Renal pelvis (tissue), 4 donors: ENCODE measurements around the gene IRX4. TPM values are rescaled to one million over a fixed set of nuclear protein-coding genes. Genes with fewer than 3 reads are reported as not detected.
"Not testable (repeated sequence)": the region's sequence is repeated elsewhere in the genome, so short reads cannot be mapped to it uniquely, and the experiment has no call there.

ENCODE experiments used
- DNase-seq: peaks from one replicate; pipeline ENCODE4 v3.0.0-alpha.2; 2013
- polyA plus RNA-seq, 3 donors: library from polyadenylated mRNA; unstranded; fragments of 120-200 nt; gene quantifications; one replicate each; pipeline ENCODE4 v1.2.1, GENCODE V29; 2013; ENCODE audit not compliant: insufficient read length in 3 of 3

The IRX4 gene
- polyA plus RNA-seq, 3 donors = 0.48 to 0.65 (median 0.51) TPM

DNA sequence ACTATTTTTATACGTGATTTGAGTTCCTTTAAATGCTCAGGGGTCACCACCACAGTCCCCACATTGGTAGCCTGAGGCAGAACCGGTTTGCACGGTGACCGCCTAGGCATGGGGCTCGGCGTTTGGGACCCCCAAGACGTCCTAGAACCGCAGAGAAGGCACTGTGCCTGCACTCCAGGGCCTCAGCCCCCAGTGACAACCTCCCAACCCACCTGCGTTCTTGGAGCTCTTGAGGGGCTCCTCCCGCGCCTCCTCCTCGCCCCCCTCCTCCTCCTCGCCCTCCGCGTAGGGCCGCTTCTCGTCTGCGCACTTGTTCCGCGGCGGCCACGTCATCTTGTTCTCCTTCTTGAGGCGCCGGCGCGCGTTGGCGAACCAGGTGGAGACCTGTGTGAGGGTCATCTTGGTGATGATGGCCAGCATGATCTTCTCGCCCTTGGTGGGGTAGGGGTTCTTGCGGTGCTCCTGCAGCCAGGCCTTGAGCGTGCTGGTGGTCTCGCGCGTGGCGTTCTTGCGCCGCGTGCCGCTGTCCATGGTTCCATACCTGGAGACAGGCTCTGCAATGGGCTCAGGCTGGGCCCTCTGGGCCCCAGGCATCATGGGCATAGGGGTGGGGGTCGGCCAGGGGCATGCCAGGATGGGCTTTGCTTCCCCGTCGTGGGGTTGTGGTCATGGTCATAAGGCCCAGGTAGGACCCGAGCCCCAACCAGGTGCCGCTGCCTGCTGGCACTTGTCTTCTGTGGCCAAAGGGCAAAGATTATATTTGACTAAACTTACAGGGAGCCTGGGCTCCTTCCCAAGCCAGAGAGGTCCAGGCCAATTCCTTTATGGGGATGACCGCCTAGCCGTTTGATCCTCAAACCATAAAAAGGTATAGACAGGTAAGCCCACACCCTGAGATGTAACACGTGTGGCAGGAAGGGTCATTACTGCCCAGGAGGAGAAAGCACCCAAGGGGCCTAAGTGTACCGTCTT lies 3.1 kb downstream of the IRX4 start:
- DNase-seq = no peak

DNA sequence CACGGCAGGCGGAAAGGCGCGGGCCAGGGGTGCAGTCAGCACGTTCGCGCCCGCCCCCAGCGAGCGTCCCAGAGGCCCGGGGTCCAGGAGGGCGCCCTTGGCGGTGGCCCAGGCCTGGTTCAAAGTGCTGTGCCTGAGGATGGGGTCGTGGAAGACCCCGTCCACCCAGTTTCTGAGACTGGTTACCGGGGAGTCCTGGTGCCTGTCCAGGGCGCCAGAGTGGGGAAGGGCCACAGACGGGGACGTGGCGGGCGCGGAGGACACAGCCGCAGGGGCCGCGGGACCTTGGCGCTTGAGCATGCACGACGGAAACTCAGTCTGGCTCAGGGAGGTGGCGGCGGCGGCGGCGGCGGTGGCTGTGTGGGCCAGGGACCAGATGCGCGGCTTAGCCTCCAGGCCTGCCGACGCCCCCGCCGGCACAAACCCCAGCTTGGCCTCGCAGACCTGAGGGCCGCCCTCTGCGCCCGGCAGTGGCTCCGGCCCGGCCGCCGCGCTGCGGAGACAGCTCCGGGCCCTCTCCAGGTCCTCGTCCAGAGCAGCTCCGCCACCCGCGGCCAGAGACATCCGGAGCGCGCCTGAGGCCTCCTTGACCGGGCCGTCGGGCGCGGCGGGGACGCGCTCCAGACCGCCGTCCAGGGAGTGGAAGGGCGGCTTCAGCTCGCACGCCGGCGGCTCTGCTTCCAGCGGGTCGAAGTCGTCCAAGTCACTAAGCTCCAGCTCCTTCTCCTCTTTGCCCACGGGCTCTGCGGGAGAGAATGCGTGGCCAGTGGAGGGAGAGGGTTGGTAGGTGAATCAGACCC lies 4.5 kb downstream of the IRX4 start:
- no peak for DNase-seq

DNA sequence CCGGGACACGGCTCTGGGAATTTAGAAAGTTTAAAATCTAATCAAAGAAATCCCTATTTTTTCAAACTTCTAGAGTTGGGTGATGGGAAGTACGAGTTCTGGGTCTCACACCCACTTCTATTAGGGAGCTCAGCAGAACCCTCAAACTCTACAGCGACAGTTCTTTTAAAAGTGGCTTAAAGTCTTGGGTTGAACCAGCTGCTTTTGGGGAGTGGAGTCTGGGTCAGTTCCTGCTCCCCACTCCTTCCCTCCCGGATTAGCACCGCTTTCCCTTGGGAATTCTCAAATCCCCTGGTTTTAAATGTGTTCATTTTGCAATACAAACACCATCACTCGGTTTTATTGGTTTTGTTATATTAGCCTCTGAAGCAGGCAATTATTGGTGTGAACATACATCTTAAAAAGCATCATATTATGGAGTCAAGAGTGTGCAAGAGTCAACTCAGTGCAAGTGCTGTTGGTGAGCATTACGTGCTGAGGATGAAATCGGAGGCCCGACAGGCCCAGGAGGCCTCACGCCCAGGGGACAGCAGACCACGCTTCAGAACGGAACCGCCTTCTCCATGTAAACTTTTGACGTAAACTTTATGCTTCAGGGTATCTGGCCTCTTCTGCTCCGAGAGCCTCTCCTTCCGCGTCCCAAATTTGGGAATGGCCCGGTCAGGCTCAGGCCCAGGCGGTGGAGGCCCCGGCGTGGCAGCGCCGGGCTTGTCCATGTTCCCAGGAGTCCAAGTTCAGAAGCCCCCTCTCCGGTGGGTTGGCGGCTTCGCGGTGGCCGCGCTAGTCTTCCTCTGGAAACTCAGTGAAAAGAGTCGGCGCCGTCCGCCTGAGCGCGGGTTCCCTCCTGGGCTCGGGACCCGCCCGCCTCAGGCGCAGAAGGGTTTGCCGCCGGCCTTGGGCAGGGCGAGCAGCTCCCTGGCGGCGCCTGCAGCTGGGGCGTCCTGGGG lies 5.3 kb downstream of the IRX4 start:
- DNase-seq = no peak

DNA sequence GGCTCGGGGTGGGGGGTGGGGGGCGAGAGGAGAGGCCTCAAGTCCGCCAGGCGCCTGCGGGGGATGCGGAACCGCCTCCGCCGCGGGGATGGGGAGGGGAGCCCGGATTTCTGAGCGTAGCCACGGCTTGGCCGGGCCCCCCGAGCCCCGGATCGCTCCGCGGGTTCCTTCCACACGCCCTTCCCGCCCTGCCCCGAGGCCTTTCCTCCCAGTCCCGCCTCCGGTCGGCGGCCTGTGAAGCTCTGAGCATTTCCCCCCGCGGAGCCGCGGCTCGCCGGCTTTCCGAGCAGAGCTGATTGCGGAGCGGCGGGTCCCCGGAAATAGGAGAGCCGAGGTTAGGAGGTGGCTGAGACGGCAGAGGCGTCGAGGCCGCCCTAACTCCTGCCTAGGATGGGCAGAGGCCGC lies 6.1 kb downstream of the IRX4 start:
- no peak for DNase-seq

DNA sequence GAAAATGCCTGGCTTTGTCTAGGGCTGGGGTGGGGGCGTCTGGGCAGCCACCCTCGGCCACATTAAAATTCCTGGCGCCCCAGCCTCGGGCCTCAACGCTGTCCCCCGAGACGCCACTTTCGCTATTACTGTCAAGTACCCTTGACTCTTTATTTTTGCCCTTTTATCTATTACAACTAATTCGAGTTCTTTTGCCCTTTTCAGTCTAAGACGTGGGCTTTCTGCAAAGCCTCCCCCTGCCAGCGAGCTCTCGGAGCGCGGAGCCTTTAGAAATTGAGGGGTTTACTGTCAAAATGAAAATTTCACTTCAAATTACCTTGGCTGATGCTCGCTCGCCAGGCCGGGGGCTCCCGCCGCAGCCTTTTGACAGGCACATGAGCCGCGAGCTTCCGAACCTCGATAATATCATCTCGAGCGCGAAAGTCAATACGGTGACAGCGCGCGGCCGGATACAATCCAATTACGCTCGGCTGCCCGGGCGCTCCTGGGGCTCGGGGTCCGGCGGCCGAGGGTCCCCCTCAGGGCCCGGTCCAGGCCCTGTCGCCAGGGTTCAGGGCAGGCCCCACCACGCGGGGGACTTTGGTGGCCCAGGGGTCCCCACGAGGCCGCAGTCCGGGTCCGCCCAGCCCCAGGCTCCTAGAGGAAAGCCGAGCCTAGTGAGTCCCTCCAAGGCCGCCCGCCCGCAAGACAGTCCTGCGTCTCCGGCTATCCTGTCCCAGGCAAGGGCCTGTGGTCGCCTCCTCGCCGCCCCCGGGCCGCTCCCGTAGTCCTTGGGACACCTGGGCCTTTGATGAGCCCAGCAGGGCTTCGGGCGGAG lies 6.7 kb downstream of the IRX4 start:
- DNase-seq = no peak

DNA sequence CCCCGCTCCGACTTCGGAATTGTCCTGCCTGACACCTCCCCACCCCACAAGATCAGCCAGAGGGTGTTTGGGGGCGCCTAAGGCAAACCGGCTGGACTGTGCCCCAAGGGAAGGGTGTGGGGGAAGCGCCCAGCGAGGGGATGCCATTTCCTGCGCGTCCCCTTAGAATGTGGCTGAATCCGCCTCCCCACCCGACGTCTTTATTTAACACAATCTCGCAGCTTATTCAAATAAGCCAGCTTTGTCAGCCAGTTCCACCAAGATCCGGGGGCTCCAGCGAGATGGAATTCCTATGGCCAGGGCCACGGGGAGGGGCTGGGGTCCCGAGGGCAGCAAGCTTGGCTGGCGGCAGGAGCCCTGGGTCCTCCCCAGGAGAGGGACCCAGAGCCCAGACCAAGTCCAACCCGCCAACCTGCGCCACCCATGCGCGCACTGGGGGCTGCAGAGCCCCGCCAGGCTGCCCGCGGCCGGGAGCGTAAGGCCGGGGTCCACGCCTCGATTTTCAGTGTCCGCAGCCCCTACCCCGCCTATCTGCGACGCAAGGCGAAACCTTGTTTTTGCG lies 7.4 kb downstream of the IRX4 start:
- DNase-seq = no peak

DNA sequence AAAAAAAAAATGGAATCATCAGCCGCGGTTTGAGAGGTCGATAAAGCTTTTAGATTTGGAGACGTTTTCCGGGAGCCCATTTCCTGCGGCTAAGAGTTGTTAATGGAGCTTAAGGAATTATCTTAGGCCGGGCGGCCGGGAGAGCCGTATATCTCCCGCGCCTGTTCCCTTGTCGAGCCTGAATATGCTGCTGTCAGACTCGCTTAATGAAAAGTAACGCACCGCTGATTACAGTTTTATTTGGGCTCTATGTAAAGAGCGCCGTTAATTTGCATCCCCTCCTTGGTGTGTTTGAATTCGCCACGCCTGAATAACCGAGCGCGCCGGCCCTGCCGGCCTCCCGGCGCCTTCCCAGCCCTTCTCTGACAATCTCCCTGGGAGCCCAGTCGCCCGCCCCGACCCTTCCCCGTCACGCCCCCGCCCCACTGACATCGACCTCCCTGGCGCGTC lies 7.9 kb downstream of the IRX4 start:
- DNase-seq = peak; percentile 64

DNA sequence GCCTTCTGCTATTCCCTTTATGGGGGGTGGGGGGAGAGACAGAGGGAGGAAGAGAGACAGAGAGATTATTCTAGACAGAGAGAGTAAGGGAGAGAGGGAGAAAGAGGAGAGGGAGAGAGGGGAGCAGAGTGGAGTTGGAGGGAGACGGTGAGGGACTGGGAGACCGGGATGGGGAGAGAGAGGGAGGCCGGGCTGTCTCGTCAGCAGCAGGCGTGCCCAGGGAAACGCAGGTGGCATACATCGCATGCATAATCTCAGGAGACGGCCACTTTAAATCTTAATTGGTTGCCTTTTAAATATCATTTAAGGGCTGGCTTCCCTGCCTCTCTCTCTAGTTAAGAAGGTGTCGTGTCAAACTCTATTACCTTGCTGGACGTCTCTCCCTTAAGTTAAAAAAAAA lies 8.4 kb downstream of the IRX4 start:
- no peak for DNase-seq

DNA sequence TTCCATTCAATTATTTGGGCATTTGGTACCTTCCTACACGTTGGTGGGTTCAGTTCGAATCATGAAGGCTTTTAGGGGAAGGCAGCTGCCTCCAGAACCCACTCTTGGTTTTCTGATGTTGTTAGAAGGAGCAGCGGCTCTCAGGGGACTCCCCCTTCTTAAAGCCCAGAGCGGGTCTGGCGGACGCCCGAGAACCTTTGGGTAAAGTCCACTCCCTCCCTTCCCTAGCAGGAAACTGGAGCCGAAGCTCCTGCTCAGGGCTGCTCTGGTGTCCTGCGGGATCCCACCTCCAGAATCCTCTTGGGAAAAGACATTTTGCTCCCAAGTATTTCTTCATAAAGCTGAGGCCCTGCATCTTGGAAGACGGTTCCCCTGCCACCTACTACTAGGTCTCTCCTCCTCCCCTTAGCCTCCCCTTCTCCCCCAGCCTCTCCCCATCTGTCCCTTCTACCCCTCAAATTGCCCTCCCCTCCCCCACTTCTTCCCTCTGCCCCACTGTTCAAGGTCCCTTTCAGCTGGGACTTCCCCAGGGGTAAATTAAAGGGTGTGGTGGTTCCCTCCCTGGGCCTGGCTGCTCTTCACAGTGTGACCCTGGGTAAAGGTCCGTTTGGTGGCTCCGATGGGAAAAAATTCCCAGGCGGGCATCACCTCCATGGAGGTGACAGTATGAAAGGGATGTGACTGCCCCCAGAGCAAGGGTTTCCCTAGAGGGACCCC lies 9.3 kb downstream of the IRX4 start:
- DNase-seq = no peak

DNA sequence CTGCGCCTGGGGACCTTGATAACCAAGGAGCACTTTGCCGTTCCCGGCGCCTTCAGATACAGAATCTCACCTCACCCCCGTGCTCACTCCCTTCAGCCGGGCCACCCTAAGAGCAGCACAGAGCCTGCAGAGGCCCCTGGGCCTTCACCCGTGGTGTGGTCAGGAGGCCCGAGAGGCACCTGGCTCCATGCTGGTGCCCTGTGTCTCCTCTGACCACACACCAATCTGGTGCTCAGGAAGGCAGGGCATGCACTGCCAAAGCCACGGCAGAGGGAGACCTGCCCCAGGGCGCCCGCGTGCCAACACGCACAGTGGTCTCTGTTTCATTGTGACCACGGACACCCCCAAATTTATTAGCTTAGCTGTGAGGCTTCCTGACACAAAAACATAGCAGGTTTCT lies 11.3 kb downstream of the IRX4 start:
- no peak for DNase-seq

DNA sequence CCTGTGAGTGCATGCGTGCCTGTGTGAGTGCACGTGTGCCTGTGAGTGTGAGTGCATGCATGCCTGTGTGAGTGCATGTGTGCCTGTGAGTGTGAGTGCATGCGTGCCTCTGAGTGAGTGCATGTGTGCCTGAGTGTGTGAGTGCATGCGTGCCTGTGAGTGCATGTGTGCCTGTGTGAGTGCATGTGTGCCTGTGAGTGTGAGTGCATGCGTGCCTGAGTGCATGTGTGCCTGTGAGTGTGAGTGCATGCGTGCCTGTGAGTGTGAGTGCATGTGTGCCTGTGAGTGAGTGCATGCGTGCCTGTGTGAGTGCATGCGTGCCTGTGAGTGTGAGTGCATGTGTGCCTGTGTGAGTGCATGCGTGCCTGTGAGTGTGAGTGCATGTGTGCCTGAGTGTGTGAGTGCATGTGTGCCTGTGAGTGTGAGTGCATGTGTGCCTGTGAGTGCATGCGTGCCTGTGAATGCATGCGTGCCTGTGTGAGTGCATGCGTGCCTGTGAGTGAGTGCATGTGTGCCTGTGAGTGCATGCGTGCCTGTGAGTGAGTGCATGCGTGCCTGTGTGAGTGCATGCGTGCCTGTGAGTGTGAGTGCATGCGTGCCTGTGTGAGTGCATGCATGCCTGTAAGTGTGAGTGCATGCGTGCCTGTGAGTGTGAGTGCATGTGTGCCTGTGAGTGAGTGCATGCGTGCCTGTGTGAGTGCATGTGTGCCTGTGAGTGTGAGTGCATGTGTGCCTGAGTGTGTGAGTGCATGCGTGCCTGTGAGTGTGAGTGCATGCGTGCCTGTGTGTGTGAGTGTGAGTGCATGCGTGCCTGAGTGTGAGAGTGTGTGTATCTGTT lies 12.1 kb downstream of the IRX4 start:
- not testable (repeated sequence) for DNase-seq

DNA sequence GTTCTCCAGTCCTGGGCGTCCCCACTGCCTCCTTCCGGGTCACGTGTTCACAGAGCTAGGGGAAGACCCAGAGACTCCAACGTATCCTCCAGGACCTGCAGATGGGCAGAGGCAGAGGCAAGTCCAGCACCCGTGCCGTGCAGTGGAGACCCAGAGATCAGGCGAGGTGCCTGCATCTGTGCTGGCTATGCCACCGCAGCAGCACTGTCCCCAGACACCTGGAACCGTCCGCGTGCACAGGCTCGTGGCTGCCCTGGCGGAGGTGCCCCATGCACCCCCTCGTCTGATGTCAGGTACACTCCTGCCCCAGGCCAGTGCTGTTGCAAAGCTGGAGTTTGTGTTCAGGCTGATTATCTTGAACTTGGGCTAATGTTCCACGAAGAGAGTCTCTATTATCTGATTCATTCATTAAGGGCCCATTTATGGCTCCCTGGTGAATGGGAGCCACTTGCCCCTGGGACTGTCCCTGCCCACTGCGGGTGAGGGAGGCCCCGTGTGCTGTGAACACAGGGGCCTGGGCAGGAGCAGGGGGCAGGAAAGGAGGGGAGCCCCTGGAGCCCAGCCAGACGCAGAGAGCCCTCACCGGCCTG lies 13.7 kb downstream of the IRX4 start:
- DNase-seq = no peak

DNA sequence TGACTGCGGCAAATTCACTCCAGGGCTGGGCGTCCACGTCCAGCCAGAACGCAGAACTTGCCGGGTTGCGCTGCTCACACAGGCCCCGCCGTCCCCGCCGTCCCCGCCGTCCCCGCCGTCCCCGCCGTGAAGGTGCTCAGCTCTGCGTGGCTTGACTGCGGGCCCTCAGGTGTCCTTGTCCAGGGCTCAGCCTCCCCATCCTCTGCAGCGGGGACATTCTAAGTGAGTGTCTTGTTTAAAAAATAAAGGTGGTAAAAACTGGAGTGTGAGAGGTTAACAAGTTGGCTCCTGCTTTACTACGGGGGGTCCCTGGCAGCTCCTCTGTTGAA lies 14.9 kb downstream of the IRX4 start:
- no peak for DNase-seq

DNA sequence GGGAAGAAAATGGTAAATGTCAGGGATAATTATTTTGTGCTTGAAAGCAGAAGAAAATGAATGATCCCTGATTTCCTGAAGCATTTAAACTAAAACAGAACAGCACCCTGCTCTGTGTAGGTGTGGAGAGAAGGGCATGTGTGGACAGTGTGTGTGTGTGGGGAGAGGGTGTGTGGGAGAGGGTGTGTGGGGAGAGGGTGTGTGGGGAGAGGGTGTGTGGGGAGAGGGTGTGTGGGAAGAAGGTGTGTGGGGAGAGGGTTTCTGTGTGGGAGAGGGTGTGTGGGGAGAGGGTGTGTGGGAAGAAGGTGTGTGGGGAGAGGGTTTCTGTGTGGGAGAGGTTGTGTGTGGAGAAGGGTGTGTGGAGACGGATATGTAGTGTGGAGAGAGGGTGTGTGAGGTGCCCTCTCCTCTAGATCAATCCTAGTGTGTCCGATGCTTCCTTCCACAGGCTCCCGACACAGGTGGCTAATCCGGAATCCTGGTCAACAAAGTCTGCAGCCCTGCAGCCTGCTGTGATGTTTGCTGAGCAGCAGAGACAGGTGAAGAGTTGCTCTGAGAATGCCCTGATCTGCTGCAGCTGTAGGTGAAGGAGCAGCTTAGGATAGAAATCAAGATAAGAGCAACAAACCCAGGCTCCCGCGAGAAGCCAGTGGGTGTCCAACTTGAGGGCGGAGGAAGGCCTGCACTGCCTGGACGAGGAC lies 15.5 kb downstream of the IRX4 start:
- no peak for DNase-seq

DNA sequence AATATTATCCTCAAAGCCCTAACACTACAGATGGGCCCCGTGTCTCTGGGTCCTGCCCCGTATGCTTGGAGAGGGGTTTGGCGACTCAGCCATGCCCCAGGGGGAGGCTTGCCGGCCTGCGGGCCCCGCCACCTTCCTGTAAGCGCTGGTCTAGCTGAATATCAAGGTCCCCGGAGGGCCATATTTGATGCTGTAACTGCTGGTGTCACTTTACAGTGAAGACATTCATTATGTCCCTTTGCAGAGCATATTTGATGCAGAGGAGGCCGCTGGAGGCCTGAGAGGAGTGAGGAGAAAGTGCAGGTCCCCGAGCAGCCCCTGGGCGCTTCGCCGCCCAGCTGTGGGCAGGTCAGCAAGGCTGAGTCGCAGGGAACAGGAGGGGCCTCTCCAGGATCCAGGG lies 16.8 kb downstream of the IRX4 start:
- no peak for DNase-seq

DNA sequence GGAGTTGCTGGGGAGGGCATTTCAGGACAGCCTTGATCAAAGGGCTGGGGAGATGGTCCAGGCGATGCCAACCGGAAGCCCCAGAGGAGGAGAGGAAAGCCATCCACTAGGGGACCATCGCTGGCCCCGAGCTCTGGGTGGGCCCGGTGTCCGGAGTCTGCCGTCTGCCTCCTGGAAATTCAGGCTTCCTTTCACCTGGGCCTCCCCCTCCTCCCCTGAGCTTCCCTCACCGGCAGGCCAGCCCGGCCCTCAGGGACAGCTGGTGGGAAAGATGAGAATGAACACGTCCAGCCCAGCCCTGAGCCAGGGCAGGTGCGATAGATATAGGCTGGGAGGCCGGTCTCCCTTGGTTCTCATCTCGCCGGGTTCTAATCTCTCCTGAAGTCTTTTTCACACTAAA lies 17.2 kb downstream of the IRX4 start:
- DNase-seq = no peak

DNA sequence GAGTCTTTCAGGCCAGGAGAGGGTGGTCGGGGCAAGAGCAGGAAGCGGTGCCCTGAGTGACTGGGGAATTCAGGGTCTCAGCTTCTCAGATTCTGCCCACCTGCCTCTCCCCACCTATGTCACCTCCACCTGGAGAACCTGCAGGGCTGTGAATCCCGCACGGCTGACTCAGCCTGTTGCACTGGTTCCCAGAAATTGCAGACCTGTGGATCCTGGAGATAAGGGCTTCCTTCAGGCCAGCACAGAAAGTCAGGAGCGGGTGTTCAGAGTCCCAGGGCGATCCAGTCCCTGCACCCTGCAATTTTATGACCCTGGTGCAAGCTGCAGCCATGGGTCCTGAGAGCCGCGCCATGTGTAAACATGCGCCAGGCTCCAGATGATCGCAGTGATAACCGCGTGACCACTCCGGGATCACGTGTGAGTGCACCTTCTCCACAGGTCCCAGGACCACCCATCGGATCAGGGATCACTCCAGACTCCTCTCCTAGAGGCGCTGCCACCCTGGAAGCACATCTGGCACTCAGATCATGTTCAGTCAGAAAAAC lies 17.8 kb downstream of the IRX4 start:
- no peak for DNase-seq

DNA sequence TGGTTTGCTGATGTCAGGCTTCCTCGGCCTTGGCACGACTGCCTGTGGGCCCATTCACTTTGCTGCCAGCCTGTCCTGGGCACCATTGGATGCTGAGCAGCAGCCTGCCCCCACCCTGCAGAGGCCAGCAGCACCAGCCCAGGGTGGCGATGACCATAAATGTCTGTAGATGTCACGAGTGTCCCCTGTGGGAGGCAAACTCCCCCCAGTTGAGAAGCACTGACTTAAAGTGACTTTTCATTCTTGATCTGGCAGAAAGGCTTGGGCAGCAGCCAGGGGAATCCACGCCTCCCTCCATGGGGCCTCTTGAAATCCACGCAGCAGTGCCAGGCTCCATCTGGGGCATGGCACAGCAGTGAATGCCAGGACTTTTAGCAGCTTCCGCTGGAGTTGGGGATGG lies 21.8 kb downstream of the IRX4 start:
- no peak for DNase-seq
